ENCODE data around the gene ANKRD30B.
"Not testable (repeated sequence)": the region's sequence is repeated elsewhere in the genome, so short reads cannot be mapped to it uniquely, and the experiment has no call there.

The ANKRD30B gene

GRCh38 chr18:14826972-14827632, 79.1 kb downstream of the ANKRD30B start:
- not testable (repeated sequence) for FAIRE-seq; DNase-seq (ENCODE audit: insufficient read length, low spot score)

DNA sequence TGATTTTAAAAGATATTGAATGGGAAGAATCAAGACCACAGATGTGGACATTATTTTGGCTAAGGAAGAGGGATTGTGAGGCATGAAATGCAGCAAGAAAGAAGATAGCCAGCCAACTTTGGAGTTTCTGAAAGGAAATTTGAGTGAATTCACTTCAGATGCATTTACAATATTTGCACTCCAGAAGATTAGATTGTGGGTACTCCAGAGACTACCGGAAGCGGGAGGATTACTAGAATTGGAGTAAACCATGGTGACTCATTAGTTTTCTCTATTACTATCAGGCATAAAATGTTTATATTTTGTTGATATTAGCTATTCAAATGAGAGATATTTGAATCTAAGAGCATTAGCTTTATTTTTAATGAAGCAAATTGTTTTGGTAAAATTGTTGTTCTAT, 93.6 kb downstream of the ANKRD30B start:
- not testable (repeated sequence) for FAIRE-seq; DNase-seq (ENCODE audit: insufficient read length, low spot score)

GRCh38 chr18:14851533-14851932, 103.6 kb downstream of the ANKRD30B start:
- not testable (repeated sequence) for DNase-seq (ENCODE audit: insufficient read length, low spot score); FAIRE-seq

- DNase-seq (ENCODE audit: insufficient read length, low spot score); FAIRE-seq: not testable (repeated sequence)
Observed at GRCh38 chr18:14855634-14856033, 107.7 kb downstream of the ANKRD30B start.

GRCh38 chr18:14856256-14856655, 108.3 kb downstream of the ANKRD30B start:
- not testable (repeated sequence) for FAIRE-seq; DNase-seq (ENCODE audit: insufficient read length, low spot score)

GRCh38 chr18:14858514-14858913, 110.5 kb downstream of the ANKRD30B start:
- not testable (repeated sequence) for FAIRE-seq; DNase-seq (ENCODE audit: insufficient read length, low spot score)

DNA sequence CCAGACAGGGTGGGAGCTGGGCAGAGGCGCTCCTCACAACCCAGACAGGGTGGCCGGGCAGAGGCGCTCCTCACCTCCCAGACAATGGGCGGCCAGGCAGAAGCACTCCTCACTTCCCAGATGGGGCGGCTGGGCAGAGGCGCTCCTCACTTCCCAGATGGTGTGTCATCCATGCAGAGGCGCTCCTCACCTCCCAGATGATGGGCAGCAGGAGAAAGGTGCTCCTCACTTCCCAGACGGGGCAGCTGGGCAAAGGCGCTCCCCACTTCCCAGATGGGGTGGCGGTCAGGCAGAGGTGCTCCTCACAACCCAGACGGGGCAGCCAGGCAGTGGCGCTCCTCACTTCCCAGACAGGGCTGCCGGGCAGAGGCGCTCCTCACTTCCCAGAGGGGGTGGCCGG, 112.0 kb downstream of the ANKRD30B start:
- not testable (repeated sequence) for FAIRE-seq

GRCh38 chr18:14866426-14866825, 118.5 kb downstream of the ANKRD30B start:
- FAIRE-seq; DNase-seq (ENCODE audit: insufficient read length, low spot score): not testable (repeated sequence)

More for the DNA sequence above, 112.0 kb downstream of the ANKRD30B start:
- DNase-seq (ENCODE audit: insufficient read length, low spot score) = not testable (repeated sequence)

DNA sequence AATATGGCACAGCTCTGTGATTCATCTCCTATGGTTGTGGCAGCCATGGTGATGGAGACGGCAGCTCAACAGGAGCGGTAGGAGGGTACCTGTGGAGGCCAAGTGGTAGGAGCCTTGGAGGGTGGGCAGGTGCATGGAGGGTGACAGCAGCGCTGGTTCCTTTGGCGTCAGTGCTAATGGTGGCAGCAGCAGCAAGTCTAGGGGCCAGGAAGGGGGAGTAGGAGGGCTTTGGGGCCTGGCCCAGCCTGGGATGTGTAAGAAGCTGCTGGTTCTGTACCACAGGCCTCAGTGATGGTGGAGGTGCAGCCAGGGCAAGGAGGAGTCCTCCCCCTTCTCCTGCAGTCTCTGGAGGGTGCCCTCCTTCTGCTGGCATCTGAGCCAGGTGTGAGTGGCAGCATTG, 120.0 kb downstream of the ANKRD30B start:
- not testable (repeated sequence) for FAIRE-seq; DNase-seq (ENCODE audit: insufficient read length, low spot score)

GRCh38 chr18:14868825-14869224, 120.9 kb downstream of the ANKRD30B start:
- not testable (repeated sequence) for DNase-seq (ENCODE audit: insufficient read length, low spot score); FAIRE-seq

GRCh38 chr18:14878826-14879225, 130.9 kb downstream of the ANKRD30B start:
- FAIRE-seq; DNase-seq (ENCODE audit: insufficient read length, low spot score): not testable (repeated sequence)

GRCh38 chr18:14900435-14900834, 152.5 kb downstream of the ANKRD30B start:
- no peak for FAIRE-seq

More at GRCh38 chr18:14900435-14900834, 152.5 kb downstream of the ANKRD30B start:
- no peak for DNase-seq (ENCODE audit: insufficient read length, low spot score)
